A549 (cell line): ENCODE results near the gene TMC7.

Source experiments
- CTCF ChIP-seq: fragments of >200 bp; sonication (Bioruptor Twin); formaldehyde crosslinking; IDR thresholded peaks from 3 replicates; pipeline ENCODE4 v1.5.1; 2016
- MAX ChIP-seq: IDR thresholded peaks from 2 replicates; pipeline ENCODE4 v1.6.1; 2012

GRCh38 chr16:19006446-19007315 is 22.9 kb downstream of the TMC7 start:
- no peak for TF ChIP-seq CTCF
- no peak for TF ChIP-seq MAX
